ENCODE measurements around the gene ZNF668.

DNA sequence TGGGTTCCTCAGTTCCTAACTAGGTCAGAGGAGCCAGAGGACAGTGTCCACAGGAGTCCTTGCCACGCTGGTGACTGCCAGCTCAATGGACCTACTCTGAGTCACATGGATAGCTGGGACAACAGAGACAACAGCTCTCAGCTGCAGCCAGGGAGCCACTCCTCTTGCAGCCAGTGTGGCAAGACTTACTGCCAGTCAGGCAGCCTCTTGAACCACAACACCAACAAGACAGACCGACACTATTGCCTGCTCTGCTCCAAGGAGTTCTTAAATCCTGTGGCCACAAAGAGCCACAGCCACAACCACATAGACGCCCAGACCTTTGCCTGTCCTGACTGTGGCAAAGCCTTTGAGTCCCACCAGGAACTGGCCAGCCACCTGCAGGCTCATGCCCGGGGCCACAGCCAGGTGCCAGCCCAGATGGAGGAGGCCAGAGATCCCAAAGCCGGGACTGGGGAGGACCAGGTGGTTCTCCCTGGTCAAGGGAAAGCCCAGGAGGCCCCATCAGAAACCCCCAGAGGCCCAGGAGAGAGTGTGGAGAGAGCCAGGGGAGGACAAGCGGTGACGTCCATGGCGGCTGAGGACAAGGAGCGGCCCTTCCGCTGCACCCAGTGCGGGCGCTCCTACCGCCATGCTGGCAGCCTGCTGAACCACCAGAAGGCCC, 6.8 kb upstream of the ZNF668 start:
- TF ChIP-seq EZH2 (IDR thresholded peaks at IDR 0.05) (no peak), POLR2AphosphoS5 (IDR thresholded peaks at IDR 0.05; ENCODE audit: borderline replicate concordance, low read depth, low read length) (no peak), FOXP2 (optimal IDR thresholded peaks at IDR 0.05; ENCODE audit: control extremely low read depth, extremely low read length, insufficient read depth) (no peak)
